DND-41 (cell line): ENCODE results near the gene FAP.

Experiments used
- CTCF ChIP-seq: IDR thresholded peaks from 2 replicates; pipeline ENCODE4 v1.5.1; 2012; ENCODE audit warnings: borderline replicate concordance, low read length, moderate library complexity, mild to moderate bottlenecking; ENCODE audit not compliant: poor library complexity, severe bottlenecking; ENCODE audit errors: extremely low read depth
- EZH2 ChIP-seq: IDR thresholded peaks from 3 replicates; pipeline ENCODE4 v1.6.1; 2012; ENCODE audit warnings: borderline replicate concordance, low read depth, mild to moderate bottlenecking, moderate library complexity, low read length, inconsistent platforms; ENCODE audit not compliant: severe bottlenecking

DNA sequence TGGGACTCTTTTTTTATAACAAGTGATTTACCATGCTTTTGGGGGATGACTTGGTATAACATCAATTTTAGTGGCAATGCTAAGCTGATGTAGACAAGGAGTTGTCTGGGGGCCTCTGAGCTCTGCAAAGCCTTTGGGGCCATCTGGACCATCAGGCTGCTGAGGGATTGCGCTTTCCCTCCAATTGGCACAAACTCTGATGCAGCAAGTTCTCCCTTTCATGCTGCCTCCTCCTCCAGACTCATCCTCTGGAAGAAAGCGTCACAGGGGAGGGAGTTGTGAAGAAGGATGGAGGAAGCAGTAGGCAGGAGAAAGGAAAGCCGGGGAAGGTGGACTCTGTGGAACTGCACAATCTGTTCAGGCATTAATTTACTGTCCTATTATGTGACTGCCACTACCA lies 10.2 kb upstream of the FAP start:
- TF ChIP-seq CTCF = no peak
- no peak for TF ChIP-seq EZH2
